HG02678 (cell line): ENCODE data around the gene DDRGK1.

Experiments used
- ATAC-seq: cut with Tn5 transposase; IDR thresholded peaks from one replicate; pipeline ENCODE4 v1.9.1; 2021; ENCODE audit warnings: mild to moderate bottlenecking, moderate library complexity; ENCODE audit not compliant: unreplicated experiment

The DDRGK1 gene

DNA sequence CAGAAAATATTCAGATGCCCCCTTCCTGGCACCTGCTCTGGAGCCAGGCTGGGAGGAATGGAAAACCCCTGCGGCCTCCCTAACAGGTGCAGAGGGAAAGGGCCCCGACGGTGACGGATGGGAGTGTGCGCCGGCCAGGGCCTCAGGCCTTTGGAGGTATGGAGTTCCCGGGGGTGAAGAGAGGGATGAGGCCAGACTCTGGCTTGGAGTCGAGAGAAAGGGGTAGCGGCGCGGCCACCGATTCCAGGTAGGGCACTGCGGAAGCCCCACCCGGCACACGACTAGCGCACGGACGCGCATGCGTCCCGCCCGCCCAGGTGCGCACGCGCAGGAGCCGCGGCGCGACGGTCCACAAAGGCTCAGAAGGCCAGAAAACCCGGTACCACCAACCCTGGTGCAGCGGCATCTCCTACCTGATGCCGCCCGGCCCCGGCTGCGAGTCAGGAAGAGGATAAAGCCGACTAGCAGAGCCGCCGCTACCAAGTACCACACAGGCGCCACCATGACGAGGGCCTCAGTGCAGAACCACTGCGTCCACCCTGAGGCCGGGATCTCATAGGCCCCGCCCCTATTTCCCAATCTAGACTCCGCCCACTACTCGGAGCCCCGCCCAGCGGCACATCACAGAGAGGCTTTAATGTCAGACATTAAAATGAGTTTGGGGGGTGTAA lies at the start of gene DDRGK1:
DDRGK1 (minus strand) TSS at position 559 of the 671 bp plus-strand sequence; CDS start at position 504, 55 bp downstream.
- peak; percentile 72 for ATAC-seq

DNA sequence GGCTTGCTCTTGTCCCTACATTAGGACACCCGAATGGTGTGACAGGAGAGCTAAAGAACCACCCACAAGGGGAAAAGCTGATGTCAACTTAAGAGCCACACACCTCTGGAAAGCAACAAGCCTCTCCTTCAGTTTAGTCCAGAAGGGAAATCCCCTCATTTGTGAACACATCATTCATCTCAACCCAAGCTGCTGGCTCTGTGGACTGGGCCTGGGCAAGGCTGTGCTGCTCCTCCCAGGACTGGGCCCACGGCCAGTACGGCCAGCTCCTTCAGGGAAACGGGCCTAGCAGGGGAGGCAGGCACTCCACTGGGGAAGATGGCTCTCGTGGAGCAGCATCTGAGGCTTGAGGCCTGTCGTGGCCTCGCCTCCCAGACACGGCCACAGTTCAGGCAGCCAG lies 47.3 kb upstream of the DDRGK1 start:
- ATAC-seq, result no peak

- no peak for ATAC-seq
Observed at GRCh38 chr20:3250091-3250504, 45.6 kb upstream of the DDRGK1 start.

DNA sequence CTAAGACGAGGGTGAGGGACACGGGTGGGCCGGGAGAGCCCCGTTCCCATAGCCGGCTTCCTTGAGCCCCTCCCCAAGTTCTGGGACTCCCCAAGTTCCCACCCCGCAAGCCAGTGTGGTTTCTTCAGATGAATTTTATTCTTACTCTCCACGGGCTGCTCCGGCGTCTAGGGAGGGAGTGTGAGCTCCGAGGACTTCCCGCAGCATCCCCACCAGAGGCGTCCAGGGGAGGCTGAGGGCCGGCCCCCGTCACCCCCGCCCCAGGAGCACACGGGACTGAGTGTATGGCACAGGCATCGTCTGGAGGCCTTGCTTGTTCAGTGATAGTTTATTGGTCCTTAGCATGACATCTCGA lies 44.5 kb upstream of the DDRGK1 start:
- no peak for ATAC-seq

DNA sequence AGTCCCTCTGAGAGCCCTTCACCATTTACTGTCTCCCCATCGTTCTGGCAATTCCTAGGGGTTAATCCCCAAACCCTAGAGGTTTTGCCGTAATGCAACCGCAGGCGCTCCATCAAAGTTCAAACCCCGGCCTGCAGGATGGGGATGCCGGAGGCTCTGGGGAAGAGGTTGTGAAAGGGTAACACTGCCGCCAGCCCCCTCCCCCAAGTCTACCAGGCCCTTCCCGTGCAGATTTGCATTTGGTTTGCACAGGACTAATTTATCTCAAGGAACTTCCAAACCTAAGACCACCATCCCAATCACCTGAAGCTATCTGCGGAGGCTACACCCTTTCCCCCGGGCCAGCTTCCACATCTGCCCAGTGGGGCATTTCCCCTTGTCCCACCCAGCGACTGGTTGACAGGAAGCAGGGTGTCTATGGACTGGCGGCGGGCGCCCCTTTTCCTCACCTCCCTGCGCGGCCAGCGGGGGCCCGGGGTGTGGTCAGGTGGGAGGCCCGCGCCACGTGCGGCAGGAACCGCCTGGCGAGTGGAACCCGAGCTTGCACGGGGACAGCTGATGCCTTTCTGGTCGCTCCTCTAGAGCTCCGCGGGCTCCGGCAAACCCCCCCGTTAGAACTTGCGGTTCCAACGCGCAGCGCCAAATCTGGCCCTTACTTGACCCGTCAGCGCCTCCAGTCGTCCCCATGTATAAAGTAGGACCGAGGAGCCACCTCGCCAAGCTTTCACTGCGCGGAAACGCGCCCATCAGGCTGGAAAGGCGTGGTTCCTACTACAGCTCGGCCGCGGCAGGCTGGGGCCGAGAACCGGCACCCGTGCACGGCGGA lies 43.9 kb upstream of the DDRGK1 start:
- ATAC-seq, result no peak

DNA sequence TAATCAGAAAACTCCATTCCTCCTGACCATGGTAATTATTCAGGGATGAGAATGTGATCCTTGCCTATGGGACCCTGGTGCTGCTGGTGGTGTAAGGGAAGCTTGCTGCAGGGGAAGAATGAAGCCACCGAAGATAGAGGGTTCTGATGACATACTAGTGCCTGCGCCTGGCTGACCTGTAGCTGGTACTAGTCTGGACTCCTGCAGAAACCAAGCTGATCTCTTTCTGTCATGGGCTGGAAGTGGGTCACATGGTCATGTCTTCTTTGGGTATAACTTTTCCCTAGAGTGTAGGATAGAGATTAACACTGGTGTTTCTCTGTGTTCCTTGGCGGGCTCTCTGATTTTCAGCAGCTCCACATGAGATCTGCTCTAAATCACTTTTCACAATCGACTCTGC lies 43.2 kb upstream of the DDRGK1 start:
- no peak for ATAC-seq

DNA sequence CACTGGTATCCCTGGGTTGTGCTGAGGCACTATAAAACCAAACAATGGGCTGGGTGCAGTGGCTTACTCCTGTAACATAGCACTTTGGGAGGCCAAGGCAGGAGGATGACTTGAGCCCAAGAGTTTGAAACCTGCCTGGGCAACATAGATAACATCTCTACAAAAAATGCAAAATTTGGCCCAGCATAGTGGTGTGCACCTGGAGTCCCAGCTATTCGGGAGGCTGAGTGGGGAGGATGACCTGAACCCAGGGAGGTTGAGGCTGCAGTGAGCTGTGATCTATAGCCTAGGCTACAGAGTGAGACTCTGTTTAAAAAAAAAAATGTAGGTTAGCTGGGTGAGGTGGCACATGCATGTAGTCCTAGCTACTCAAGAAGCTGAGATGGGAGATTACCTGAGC lies 42.2 kb upstream of the DDRGK1 start:
- ATAC-seq, result no peak

DNA sequence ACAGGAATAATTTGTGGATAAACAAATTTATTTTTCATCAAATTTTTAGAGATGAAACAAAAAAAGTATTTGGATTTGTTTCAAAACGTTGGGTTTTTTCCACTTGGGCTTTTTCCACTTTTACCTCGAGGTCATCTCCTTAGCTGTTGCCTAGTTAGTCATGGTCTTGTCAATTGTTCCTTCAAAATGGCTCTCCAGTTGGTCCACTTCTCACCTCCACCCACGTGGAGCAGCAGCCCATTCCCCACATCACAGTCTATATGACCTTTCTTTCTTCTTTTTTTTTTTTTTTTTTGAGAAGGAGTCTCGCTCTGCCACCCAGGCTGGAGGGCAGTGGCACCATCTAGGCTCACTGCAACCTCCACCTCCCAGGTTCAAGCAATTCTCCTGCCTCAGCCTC lies 41.2 kb upstream of the DDRGK1 start:
- no peak for ATAC-seq

DNA sequence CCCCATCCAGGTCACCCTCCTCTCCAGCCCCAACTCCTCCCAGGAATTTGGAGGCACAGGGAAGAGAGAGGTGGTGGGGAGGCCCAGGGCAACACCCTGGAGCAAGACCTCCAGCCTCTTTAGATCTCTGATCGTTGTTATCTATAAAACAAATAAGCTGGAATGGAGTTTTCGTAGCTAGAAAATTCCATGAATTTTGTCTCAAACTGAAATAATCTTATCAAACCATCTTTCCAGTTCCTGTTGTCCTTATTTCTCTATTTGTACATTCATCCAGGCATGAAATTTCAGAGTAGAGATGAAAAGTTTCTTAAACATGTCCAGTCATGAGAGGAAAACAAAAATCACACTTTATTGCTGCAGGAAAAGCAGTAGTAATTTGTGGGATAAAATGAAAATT lies 40.7 kb upstream of the DDRGK1 start:
- ATAC-seq, result no peak

DNA sequence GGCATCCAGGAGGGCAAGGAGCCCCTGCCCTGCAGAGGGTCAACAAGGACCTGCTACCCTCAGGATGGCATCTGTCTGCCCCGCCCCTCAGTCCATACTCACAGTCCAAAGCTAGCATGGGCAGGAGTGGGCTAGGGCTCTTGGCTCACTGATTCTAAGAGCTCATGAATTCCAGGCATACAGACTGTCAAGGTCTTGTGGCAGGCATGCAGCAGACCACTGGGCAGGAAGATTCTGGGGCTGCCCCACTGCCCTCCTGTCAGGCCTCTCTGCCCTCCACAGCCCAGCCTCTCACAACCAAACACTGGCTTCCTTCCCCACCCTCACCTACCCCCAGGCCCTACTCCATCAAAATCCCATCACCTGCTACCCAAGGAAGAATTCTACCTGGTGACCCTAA lies 40.1 kb upstream of the DDRGK1 start:
- no peak for ATAC-seq

DNA sequence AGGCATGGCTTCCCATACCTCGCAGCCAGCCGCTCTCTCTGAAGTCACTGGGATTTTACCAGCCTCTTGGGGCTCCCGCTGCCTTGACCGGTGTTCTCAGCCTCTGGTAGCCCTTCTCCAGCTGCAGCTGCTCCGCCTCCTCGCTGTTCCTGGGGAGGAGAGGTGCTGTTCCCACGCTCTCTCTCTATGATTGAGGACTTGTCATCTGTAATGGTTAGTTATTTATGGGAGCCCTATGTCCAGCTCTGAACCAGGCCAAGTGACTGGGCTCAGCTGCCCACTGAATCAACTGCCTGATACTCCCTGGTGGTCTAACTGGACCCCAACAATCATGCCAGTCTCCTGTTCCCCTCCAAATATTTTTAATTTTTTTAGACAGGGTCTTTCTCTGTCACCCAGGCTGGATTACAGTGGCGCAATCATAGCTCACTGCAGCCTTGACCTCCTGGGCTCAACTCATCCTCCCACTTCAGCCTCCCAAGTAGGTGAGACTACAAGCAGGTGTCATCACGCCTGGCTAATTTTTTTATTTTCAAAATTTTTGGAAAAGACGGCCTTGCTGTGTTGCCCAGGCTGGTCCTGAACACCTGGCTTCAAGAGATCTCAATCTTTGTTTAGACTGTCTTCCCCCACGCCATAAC lies 39.4 kb upstream of the DDRGK1 start:
- no peak for ATAC-seq

- ATAC-seq, result no peak
Observed at GRCh38 chr20:3242172-3242692, 37.8 kb upstream of the DDRGK1 start.

GRCh38 chr20:3240776-3241363 lies 36.4 kb upstream of the DDRGK1 start:
- no peak for ATAC-seq

DNA sequence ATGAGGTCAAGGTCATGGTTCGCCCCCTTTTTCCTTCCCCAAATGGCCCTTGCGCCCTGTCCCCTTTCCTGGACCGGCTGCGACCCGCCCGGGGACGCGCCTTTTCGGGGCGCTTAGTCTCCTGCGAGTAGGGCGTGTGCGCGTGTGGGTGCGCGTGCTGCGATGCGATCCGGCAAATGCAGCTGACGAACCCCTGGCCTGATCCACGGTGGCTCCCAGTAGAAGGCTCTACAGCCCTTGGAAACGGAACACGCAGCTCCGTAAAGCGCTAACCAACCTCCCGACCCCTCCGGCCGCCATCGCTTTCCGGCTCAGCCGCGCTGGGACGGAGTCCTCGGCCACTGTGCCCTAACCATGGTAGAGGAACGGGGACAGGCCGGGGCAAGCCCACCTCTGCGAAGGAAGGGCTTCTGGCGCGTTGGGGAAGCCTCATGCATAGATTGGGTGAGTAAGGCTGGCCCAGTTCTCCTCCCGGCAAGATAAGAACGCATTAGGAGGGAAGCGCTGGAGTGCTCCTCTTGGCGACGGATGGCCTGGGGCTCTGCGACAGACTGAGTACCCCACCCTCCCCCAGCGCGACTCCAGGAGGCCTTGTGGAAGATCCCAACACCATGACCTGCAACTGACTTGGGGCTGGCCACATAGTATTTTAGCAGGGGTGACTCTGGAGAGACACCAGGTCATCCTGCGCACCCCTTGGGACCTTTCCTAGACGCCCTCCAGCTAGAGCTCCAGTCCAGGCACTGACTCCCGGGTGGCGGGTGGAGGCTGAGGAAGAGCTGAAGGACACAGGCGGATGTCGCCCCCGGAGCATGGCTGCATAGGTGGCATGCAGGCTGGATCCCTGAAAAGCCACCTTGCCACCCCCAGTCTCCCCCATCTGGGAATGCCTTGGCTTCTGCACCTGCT lies 35.6 kb upstream of the DDRGK1 start:
- ATAC-seq, result no peak

GRCh38 chr20:3239026-3239866 lies 34.8 kb upstream of the DDRGK1 start, which contains the start of gene SLC4A11:
SLC4A11 (minus strand) TSS chr20:3239190; CDS start chr20:3239137, 53 bp downstream.
- ATAC-seq, result peak; percentile 56

DNA sequence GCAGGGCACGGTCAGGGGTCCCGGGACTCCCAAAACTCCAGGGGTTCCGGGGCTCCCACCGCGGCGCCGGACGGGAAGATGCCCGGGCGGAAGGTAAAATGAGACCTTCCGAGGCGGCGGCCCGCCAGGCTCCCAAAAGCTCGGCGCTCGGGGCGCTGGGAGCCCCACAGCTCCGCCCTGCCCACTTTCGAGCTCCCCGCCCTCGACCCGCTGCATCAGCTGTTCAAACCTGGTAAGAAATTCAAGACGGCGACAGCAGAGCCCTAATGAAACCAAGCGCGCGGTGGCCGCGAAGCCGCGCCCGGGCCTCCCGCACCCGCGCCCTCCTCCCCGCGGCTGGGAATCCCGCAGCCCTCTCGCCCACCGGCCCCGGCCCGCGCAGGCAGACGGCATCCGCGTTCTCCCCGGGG lies 34.1 kb upstream of the DDRGK1 start:
- no peak for ATAC-seq

DNA sequence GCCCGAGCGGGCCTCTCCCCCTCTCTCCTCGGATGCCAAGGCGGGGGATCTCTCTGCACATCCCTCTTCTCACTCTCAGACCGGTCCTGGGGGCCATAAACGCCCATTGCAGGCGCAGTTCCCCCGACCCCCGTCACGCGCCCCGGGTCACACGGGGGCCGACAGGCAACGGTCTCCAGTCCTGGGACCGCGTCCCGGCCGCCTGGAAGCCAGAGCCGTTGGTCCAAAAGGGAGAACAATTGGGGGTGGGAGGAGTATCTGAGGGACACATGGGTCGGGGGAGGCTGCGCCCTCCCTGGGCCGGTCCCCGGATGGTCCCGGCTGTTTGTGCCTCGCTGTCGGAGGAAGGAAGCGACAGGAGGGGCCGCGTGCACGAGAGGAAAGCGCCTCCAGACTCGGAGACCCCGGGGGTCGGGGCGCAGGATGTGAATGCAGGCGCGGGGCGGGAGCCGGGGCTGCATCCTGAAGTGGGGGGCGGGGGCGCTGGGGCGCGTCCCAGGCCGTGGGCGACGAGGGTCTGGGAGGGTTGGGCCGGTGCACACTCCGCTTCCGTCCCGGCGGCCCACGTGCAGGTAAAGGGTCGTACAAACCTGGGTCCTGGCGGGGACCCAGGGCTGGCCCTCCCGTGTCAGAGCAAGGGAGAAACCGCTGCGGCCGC lies 33.6 kb upstream of the DDRGK1 start:
- no peak for ATAC-seq

DNA sequence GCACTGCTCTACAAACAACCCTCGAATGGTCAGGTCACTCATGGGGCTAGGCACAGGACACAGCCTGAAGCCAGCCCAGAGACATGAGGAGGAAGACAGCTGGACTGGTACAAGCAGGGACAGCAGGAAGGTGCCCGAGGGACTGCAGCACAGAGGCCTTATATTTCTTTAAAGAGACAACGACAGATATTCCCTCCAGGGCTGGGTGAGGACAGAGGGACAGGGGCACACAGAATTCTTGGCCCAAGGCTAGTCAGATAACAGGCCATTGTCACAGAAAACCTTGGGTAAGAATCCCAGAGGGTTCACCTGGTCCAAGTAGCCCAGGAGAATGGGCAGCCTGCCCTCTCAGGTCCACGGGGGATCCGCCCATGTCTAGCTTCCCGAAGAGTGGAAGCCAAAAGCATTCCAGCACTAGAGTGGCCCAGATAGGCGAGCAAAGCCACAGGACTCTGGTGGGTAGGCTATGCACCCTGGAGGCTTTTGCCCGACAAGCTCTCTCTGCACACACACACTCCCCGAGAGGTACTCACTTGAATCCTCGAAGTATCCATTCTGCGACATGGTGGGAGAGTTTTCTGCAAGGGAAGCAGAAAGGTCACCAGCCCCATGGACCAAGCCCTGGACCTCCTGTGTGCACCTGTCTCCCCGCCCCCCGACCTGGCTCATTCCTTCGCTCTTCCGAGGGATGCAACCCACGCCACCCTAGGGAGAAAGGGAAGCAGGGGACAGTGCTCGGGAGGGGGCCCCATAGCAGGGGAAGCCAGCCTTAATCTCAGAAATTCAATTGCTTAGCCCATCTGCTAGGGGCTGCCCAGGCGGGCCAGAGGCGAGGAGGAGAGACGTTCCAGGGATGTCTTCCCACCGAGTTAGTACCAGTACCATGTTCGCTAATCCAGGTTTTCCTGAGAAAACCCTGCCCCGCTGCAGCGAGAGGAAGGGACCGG lies 32.8 kb upstream of the DDRGK1 start:
- no peak for ATAC-seq
